IMR-90 (cell line): ENCODE measurements around the gene SHISAL1. TPM values are rescaled to one million over a fixed set of nuclear protein-coding genes. Genes with fewer than 3 reads are reported as not detected.

Experiments
- ATAC-seq: fragments of 200-7000 bp; cut with Tn5 transposase; 2 replicates; pipeline ENCODE4 v1.9.1; 2020; ENCODE audit warnings: low read depth, mild to moderate bottlenecking, moderate library complexity
- BruUV-seq: library from RNA; stranded (reverse); fragments of 400-500 nt; replicated peaks from 2 replicates; lab custom pipeline; 2021; lab: Mats Ljungman, UMichigan
- CTCF ChIA-PET: fragments of 300-600 bp; formaldehyde crosslinking; extraction: SDS; loops from one replicate; lab custom pipeline; 2021; ENCODE audit warnings: antibody characterized with exemption; lab: Yijun Ruan, JAX
- POLR2A ChIA-PET: fragments of 300-600 bp; sonication (Branson Sonifier 250); formaldehyde crosslinking; loops from one replicate; lab custom pipeline; 2022; ENCODE audit warnings: antibody characterized with exemption; ENCODE audit not compliant: unreplicated experiment; lab: Charles Lee
- DNase-seq: peaks from one replicate; pipeline ENCODE4 v3.0.0; 2013
- H2AFZ ChIP-seq: replicated peaks from 2 replicates; pipeline ENCODE3; 2013; ENCODE audit warnings: low read length, mild to moderate bottlenecking; ENCODE audit not compliant: poor library complexity
- H2AK5ac ChIP-seq: 2 replicates; pipeline ENCODE4 v1.6.1; 2013; ENCODE audit warnings: low read depth, low read length, inconsistent platforms
- H2AK9ac ChIP-seq: replicated peaks from 2 replicates; pipeline ENCODE3; 2013; ENCODE audit warnings: mild to moderate bottlenecking, low read depth, low read length, moderate library complexity; ENCODE audit not compliant: poor library complexity
- H2BK120ac ChIP-seq: 2 replicates; pipeline ENCODE4 v1.6.1; 2013; ENCODE audit warnings: low read depth, low read length, inconsistent platforms
- H2BK15ac ChIP-seq: 3 replicates; pipeline ENCODE4 v1.6.1; 2013; ENCODE audit warnings: low read depth, low read length, inconsistent platforms
- H2BK20ac ChIP-seq: 2 replicates; pipeline ENCODE4 v1.6.1; 2013; ENCODE audit warnings: low read depth, mild to moderate bottlenecking, inconsistent platforms, low read length, moderate library complexity
- H2BK5ac ChIP-seq: 2 replicates; pipeline ENCODE4 v1.6.1; 2013; ENCODE audit warnings: mild to moderate bottlenecking, low read depth, low read length, inconsistent platforms; ENCODE audit not compliant: poor library complexity, severe bottlenecking
- H3K14ac ChIP-seq: replicated peaks from 2 replicates; pipeline ENCODE4 v1.6.1; 2013; ENCODE audit warnings: low read depth, low read length, inconsistent platforms
- H3K18ac ChIP-seq: 2 replicates; pipeline ENCODE4 v1.6.1; 2013; ENCODE audit warnings: low read depth, low read length, control low read depth
- H3K23ac ChIP-seq: 2 replicates; pipeline ENCODE4 v1.6.1; 2013; ENCODE audit warnings: low read depth, low read length, inconsistent platforms
- H3K27ac ChIP-seq: 2 replicates; pipeline ENCODE4 v1.5.1; 2013; ENCODE audit warnings: mild to moderate bottlenecking, control low read depth, low read length; ENCODE audit not compliant: insufficient read depth
- H3K27me3 ChIP-seq: 2 replicates; pipeline ENCODE4 v1.6.1; 2013; ENCODE audit warnings: low read length; ENCODE audit not compliant: control insufficient read depth, insufficient read depth
- H3K36me3 ChIP-seq: 2 replicates; pipeline ENCODE4 v1.6.1; 2013; ENCODE audit warnings: low read length, mixed read lengths; ENCODE audit not compliant: control insufficient read depth, insufficient read depth
- H3K4ac ChIP-seq: 2 replicates; pipeline ENCODE4 v1.6.1; 2013; ENCODE audit warnings: low read depth, low read length, inconsistent platforms
- H3K4me1 ChIP-seq: 2 replicates; pipeline ENCODE4 v1.6.1; 2013; ENCODE audit warnings: low read length, mixed read lengths; ENCODE audit not compliant: control insufficient read depth, insufficient read depth
- H3K4me2 ChIP-seq: 2 replicates; pipeline ENCODE4 v1.6.1; 2013; ENCODE audit warnings: low read depth, mild to moderate bottlenecking, control low read depth, low read length, moderate library complexity
- H3K4me3 ChIP-seq: 2 replicates; pipeline ENCODE4 v1.5.1; 2013; ENCODE audit warnings: low read depth, mild to moderate bottlenecking, control low read depth, low read length, moderate library complexity; ENCODE audit not compliant: insufficient read depth
- H3K56ac ChIP-seq: 2 replicates; pipeline ENCODE4 v1.6.1; 2013; ENCODE audit warnings: low read length, inconsistent platforms; ENCODE audit not compliant: insufficient read depth; ENCODE audit errors: extremely low read depth
- H3K79me1 ChIP-seq, 2 experiments: 2 replicates each; pipeline ENCODE4 v1.6.1; 2013; ENCODE audit warnings: low read length in 2 of 2, inconsistent platforms in 1 of 2, low read depth in 1 of 2
- H3K9ac ChIP-seq: 2 replicates; pipeline ENCODE4 v1.6.1; 2013; ENCODE audit warnings: low read depth, low read length, control low read depth
- H3K9me1 ChIP-seq: 2 replicates; pipeline ENCODE4 v1.6.1; 2013; ENCODE audit warnings: low read length, inconsistent platforms; ENCODE audit not compliant: insufficient read depth
- H3K9me3 ChIP-seq: 2 replicates; pipeline ENCODE4 v1.6.1; 2013; ENCODE audit warnings: low read length; ENCODE audit not compliant: control insufficient read depth, insufficient read depth
- H4K20me1 ChIP-seq: 2 replicates; pipeline ENCODE4 v1.6.1; 2013; ENCODE audit warnings: low read length, inconsistent platforms; ENCODE audit not compliant: insufficient read depth
- H4K5ac ChIP-seq: 2 replicates; pipeline ENCODE4 v1.6.1; 2013; ENCODE audit warnings: mild to moderate bottlenecking, low read depth, low read length, control low read depth
- H4K8ac ChIP-seq, 2 experiments: 2 replicates each; pipeline ENCODE4 v1.6.1; 2013; ENCODE audit warnings: low read depth in 2 of 2, low read length in 2 of 2, control low read depth in 1 of 2, inconsistent platforms in 1 of 2
- H4K91ac ChIP-seq: 2 replicates; pipeline ENCODE4 v1.6.1; 2013; ENCODE audit warnings: low read depth, low read length, inconsistent platforms; ENCODE audit not compliant: insufficient read depth
- BHLHE40 ChIP-seq: fragments of 150-350 bp; IDR thresholded peaks from 2 replicates; pipeline ENCODE4 v1.6.1; 2016; ENCODE audit warnings: mild to moderate bottlenecking, low read depth, low read length
- CEBPB ChIP-seq: IDR thresholded peaks from 2 replicates; pipeline ENCODE4 v1.6.1; 2012; ENCODE audit warnings: low read depth, low read length, improper control_type of control experiment
- CHD1 ChIP-seq: IDR thresholded peaks from 2 replicates; pipeline ENCODE4 v1.6.1; 2012; ENCODE audit warnings: low read depth, low read length, improper control_type of control experiment
- FOS ChIP-seq: fragments of 150-350 bp; IDR thresholded peaks from 2 replicates; pipeline ENCODE4 v1.6.1; 2016; ENCODE audit warnings: low read depth, low read length
- MAFK ChIP-seq: IDR thresholded peaks from 2 replicates; pipeline ENCODE4 v1.6.1; 2012; ENCODE audit warnings: low read depth, low read length, improper control_type of control experiment
- MXI1 ChIP-seq: IDR thresholded peaks from 2 replicates; pipeline ENCODE4 v1.6.1; 2012; ENCODE audit warnings: low read depth, mild to moderate bottlenecking, low read length, moderate library complexity, borderline replicate concordance
- RAD21 ChIP-seq: IDR thresholded peaks from 2 replicates; pipeline ENCODE4 v1.6.1; 2012; ENCODE audit warnings: low read length, improper control_type of control experiment
- RFX5 ChIP-seq: IDR thresholded peaks from 2 replicates; pipeline ENCODE4 v1.8.0; 2012; ENCODE audit warnings: low read depth, mild to moderate bottlenecking, low read length, moderate library complexity
- SMC3 ChIP-seq: fragments of 150-350 bp; IDR thresholded peaks from 2 replicates; pipeline ENCODE4 v1.6.1; 2016; ENCODE audit warnings: low read depth, mild to moderate bottlenecking, antibody characterized with exemption, low read length, moderate library complexity
- WGBS, 2 experiments: methylation state at CpG; one replicate each; pipeline versions ENCODE4 v1.1.5 to v1.1.7; 2013; ENCODE audit warnings: missing lambda C conversion rate in 2 of 2; ENCODE audit not compliant: insufficient read length in 1 of 2; ENCODE audit errors: extremely low coverage in 2 of 2; 5-methylcytosine and 5-hydroxymethylcytosine counted together
- dilution Hi-C: fragments of 300-500 bp; cut with HindIII; formaldehyde crosslinking; loops from one replicate; pipeline ENCODE4 v1.14.3; 2018; ENCODE audit warnings: low sequenced_read_pairs; ENCODE audit not compliant: unreplicated experiment
- in situ Hi-C: fragments of 300-500 bp; cut with MboI; formaldehyde crosslinking; loops from 3 replicates; pipeline ENCODE4 v1.14.3; 2019; ENCODE audit warnings: low sequenced_read_pairs, inconsistent platforms, mixed read lengths
- intact Hi-C: fragments of 100-400 bp; cut with micrococcal nuclease; formaldehyde crosslinking; loops from 2 replicates; pipeline ENCODE4 v1.10.0; 2022
- polyA plus RNA-seq, 3 experiments: library from polyadenylated mRNA; depleted of rRNA; stranded (reverse); fragments of >200 nt; gene quantifications; 2 replicates each; pipeline ENCODE4 v1.2.3, GENCODE V29; 2012; ENCODE audit warnings: low replicate concordance in 1 of 3
- total RNA-seq: library from RNA; depleted of rRNA; stranded (reverse); fragments of >200 nt; gene quantifications from 2 replicates; pipeline ENCODE4 v1.2.3, GENCODE V29; 2012
- TF ChIP-seq, protein P1 (sequence below): conservative IDR thresholded peaks from 2 replicates; pipeline ENCODE4 v1.5.1; 2012; ENCODE audit warnings: mild to moderate bottlenecking, low read depth, low read length, improper control_type of control experiment
- TF ChIP-seq, protein P2 (sequence below): fragments of 150-350 bp; IDR thresholded peaks from 2 replicates; pipeline ENCODE4 v1.6.1; 2016; ENCODE audit warnings: low read depth, mild to moderate bottlenecking, low read length, moderate library complexity, borderline replicate concordance

The SHISAL1 gene
- total and polyA plus RNA-seq, 2 of the 4 experiments (the other 2 are of a cell fraction), result 1.0 to 1.4 TPM

DNA sequence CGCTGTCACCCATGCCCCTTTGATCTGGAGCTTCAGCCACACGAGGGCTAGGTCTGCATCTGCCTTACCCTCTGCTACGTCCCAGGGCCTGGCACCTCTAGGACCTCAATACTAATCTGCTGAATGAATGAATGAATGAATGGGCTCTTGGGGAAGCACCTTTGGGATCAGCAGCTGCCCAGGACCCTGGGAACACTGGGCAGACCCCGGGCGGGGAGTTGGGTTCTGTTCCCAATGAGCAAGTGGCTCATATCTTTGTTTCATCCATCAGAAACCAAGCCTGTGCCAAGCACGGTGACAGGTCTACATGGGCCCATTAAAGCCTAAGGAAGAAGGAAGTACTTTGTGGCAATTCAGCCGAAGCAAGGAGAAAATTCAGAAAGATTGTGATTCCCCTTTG, 41.5 kb upstream of the SHISAL1 start:
- Histone ChIP-seq H3K4ac (no peak overlapping the region), H2AK5ac (no peak overlapping the region), H4K5ac (no peak overlapping the region), H3K23ac (no peak overlapping the region), H2BK20ac (no peak overlapping the region), H2AK9ac (no peak overlapping the region), H3K56ac (no peak overlapping the region), H3K27me3 (peaks cover 2% of the 10 kb centered on the region; the same call in 1 of the 2 replicates), H3K27ac (no peak overlapping the region), H4K8ac (no peak overlapping the region), H3K18ac (no peak overlapping the region), H3K4me3 (no peak overlapping the region), H3K36me3 (no peaks in the 10 kb centered on the region), H2BK15ac (no peak overlapping the region), H4K91ac (no peak overlapping the region), H3K9me1 (0 out of 2 replicates have a peak, but pooled peaks cover 4% of the 10 kb centered on the region), H3K9ac (no peak overlapping the region), H2BK5ac (no peak overlapping the region), H2BK120ac (no peak overlapping the region), H3K14ac (no peak overlapping the region), H3K79me1 (no peaks in the 10 kb centered on the region), H3K4me1 (peaks cover 21% of the 10 kb centered on the region), H3K4me2 (no peak overlapping the region), H3K9me3 (no peaks in the 10 kb centered on the region), H2AFZ (no peak overlapping the region), H4K20me1 (no peaks in the 10 kb centered on the region)
- dilution Hi-C loops, result no loop called here
- ChIA-PET CTCF (interaction anchor here (0.6 kb wide), 1 partner anchor 102 kb away, joined by 3 read pairs; no protein-coding TSS in a partner anchor), POLR2A (no interaction called here)
- ATAC-seq (no peak), DNase-seq (no peak)
- TF ChIP-seq FOS (no peak), RFX5 (no peak), BHLHE40 (no peak), MXI1 (no peak), CEBPB (no peak), MAFK (no peak), SMC3 (no peak), CHD1 (no peak), RAD21 (no peak)
- TF ChIP-seq, protein P1, sequence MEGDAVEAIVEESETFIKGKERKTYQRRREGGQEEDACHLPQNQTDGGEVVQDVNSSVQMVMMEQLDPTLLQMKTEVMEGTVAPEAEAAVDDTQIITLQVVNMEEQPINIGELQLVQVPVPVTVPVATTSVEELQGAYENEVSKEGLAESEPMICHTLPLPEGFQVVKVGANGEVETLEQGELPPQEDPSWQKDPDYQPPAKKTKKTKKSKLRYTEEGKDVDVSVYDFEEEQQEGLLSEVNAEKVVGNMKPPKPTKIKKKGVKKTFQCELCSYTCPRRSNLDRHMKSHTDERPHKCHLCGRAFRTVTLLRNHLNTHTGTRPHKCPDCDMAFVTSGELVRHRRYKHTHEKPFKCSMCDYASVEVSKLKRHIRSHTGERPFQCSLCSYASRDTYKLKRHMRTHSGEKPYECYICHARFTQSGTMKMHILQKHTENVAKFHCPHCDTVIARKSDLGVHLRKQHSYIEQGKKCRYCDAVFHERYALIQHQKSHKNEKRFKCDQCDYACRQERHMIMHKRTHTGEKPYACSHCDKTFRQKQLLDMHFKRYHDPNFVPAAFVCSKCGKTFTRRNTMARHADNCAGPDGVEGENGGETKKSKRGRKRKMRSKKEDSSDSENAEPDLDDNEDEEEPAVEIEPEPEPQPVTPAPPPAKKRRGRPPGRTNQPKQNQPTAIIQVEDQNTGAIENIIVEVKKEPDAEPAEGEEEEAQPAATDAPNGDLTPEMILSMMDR, result no peak
- TF ChIP-seq, protein P2, sequence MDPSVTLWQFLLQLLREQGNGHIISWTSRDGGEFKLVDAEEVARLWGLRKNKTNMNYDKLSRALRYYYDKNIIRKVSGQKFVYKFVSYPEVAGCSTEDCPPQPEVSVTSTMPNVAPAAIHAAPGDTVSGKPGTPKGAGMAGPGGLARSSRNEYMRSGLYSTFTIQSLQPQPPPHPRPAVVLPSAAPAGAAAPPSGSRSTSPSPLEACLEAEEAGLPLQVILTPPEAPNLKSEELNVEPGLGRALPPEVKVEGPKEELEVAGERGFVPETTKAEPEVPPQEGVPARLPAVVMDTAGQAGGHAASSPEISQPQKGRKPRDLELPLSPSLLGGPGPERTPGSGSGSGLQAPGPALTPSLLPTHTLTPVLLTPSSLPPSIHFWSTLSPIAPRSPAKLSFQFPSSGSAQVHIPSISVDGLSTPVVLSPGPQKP, result no peak
- in situ Hi-C loops, result no loop called here
- no TSS peak for BruUV-seq
- 86% methylated on average over 1 of the region's 7 CpGs; no CpG with 5 or more reads in 1 of the 2 experiments for WGBS, 2 experiments
- intact Hi-C loops, result loop anchor here (5.0 kb wide), 1 partner anchor 268 kb away; no protein-coding TSS in a partner anchor
